ENCODE results near the gene PCK1.

The PCK1 gene

DNA sequence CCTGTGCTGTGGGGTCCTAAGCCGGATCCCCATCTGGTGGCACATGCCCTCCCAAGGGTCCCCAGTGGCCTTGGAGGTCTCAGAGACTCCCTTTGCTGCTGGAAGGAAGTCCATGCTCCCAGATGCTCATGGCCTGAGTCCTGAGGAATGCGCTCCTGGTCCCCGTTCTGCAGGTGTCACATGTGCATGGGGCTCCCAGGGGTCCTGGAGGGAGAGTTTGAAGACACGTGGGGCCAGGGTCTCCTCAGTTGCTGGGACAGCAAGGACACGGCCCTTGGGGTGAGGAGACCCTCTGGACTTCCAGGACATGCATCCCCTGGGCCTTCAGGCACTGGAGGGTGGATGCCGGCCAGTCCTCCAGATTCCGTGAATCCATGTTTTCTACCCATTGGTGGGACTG is 47.6 kb downstream of the PCK1 start:
- DNase-seq, result no peak

DNA sequence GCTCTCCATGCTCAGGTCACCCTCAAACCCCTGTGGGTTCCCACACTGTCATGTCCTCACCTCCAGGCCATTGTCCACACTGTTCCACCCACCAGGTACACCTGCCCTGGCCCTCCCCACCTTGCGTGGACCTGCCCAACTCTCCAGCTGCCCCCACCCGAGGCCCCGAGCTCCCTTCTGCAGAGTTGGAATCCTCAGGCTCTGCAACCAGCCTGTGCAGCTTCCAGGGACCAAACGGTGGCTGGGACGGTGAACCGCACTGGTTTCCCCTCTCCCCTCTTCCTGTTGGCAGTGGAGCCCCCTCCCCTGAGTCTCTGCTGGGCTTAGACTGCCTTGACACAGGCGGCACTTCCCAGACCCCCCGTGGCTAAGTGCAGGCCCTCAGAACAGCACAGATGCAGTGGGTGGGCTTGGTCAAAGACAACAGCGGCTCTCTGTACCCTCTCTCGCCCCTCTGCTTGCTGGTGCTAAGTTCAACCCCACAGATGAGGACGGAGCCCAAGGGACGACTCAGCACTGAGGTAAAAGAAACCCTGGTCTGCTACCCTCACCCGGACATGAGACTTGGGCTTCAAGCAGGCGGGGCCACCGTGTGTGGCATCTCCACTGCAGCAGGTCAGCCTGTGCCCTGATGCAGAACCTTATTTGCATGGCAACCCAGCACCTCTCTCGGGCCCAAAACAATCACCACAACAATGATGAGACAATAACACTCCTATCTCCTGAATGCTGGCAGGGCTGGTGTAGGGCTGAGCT is 48.4 kb downstream of the PCK1 start:
- DNase-seq, result no peak

- DNase-seq, result no peak
Observed at GRCh38 chr20:57609842-57610167, 48.9 kb downstream of the PCK1 start.

GRCh38 chr20:57610261-57610952 is 49.5 kb downstream of the PCK1 start:
- no peak for DNase-seq

DNA sequence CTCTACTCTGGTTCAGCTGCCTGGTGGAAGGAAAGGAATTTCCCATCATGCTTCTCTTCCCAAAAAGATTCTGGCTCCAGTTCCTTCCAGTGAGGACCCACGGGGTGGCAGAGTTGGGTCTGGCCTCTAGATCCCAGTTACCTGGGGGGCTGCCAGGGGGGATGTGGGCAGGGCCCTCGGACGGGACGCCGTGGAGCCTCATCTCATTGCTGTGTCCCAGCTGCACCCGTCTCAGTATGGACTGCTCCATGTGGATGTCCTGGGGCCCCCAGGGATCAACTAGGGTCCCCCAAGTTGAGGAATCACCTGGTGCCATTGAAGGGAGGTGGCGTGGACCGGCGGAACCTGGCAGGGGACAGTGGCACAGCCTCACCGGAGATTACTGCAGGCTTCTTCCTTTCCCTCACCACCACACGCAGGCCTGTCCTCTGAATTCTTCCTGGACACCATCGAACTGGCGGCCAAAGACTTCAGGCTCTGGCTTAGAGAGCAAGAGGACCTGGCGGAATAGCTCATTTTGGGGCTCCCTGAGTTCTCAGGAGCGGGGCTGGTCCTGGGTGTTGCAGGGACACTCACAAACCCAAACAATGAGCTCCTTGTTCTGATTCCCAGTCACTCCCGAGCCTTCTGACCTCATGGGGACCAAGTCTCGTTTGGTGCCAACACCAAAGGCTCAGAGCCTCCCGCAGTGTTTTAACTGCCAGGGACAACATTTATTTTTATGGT is 50.8 kb downstream of the PCK1 start:
- DNase-seq, result no peak

DNA sequence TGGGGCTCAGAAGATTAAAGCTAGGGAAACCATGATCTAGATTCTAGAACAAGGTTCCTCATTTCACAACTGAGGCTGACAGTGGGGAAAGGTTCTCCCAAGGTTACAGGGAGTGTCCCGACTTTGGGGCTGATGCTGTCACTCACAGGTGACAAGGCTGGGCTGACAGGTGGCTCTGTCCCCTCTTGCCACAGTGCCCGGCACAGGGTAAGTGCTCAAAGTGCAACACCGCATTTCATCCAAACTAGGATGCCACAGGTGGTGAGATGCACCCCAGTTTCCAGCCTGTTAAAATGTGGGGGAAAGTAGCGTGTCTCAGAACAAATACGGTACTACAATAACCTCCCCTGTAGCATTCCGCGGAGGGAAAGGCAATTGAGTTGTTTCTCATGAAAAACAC is 51.5 kb downstream of the PCK1 start:
- no peak for DNase-seq

GRCh38 chr20:57612916-57613315 is 52.0 kb downstream of the PCK1 start:
- DNase-seq, result no peak

- no peak for DNase-seq
Observed at GRCh38 chr20:57613481-57613921, 52.6 kb downstream of the PCK1 start.

DNA sequence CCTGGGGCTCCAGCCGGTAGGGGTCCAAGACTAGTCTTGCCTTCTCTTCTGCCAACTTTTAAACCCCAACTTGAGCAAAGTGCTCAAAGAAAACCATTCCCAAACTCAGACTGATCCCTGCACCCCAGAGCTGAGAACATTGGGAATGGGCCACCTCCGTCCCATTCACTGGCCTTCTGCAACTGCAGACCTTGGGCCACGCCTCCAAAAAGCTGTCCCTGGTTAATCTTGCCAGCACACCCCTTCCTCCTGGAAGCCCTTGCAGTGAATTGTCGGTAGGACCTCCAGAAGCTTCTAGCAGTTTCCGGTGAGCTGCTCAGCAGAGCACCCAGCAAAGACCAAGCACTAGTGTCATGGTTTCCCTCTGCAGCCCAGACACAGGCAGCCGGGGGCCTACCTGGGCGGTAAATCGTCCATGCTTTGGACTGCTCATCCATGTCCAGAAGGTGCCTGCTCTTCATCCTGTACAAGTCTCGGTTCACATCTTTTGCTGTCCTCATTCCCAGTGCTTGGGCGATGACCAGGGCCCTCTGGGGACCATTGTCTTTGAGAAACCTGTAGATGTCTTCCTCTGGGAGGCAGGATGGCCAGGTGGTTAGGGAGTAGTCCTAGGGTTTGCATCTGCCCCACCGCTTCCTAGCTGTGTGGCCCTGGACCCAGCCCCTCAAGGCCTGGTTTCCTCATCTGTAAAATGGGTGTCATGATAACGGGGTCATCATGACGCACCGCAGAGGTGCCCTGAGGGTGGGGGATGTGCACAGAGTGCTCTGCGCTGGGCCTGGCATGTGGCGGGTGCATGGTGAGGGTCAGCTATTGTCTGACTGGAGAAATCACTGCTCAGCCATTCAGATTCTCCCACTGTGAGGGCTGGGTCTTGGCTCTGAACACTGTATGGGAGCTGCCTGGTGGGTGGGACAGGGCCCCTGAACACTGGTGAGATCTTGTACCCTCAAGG is 53.9 kb downstream of the PCK1 start:
- no peak for DNase-seq

- no peak for DNase-seq
Observed at GRCh38 chr20:57615445-57615811, 54.5 kb downstream of the PCK1 start.

DNA sequence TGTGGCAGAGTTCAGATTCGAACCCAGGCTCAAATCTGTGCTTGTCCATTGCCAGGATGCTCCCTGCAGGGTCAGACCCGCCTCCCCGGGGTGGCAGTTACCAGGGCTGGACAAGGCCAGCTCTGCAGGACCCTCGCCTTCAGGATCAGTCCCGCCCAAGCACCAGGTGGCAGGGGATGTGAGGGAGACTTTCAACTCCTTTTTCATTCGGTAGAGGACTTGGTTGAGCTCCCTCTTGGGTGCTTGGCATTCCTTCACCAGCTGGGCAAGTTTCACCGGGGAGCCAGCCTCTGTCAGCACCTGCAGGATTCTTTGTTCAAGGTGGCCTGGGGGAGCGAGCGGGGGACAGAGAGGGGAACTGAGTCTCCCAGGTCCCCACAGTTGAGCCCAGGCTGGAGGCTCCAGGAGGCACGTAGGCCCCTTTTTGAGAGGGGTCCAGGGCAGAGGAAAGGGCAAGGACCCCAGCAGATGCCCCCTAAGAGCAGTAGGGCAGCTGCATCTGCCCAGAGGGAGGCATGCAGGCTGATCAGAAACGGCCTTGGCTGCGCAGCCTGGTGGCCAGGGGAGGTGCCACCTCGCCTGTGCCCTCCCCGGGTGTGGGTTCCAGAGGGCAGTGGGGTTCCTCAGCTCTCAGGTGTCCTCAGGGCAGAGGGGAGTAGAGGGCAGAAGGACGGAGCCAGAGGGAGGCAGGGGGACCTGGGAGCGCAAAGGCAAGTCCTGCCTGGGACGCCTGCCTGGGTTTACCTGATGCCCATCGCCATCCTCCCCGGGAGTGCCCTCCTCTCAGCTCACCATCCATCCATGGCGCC is 55.4 kb downstream of the PCK1 start:
- DNase-seq, result peak; percentile 41

DNA sequence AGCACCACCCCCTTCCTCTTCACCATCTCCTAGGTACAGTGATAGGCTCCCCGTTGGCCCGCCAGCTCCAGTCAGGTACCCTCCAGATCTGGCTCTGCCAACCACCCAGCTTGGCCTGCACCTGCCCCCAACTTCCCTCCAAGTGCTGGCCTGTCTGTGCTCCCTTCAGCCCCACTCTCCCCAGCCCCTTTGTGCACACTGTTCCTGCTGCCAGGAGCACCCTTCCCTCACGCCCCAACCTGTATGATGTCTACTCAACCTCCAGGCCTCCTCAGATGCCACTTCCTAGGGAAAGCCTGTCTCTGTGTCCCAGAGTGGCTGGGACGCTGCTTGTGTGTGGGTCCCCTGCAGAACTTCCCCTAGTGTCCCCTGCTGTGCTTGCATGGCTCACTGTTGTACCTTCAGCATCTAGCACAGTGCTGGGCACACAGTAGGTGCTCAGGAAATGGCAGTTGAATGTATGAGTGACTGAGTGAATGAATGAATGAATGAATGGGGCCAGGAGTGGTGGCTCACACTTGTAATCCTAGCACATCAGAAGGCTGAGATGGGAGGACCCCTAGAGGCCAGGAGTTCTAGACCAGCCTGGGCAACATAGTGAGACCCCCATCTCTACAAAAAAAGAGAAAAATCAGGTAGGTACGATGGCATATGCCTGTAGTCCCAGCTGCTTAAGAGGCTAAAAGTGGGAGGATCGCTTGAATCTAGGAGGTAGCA is 56.3 kb downstream of the PCK1 start:
- DNase-seq, result no peak

Measured in RPMI8226 (cell line).